GM19438 (cell line): Measurements from ENCODE around the gene MYPOP.

Experiments
- ATAC-seq: cut with Tn5 transposase; IDR thresholded peaks from one replicate; pipeline ENCODE4 v1.9.1; 2021; ENCODE audit warnings: low read depth; ENCODE audit not compliant: unreplicated experiment

Gene MYPOP

GRCh38 chr19:45865269-45865948 lies 37.0 kb downstream of the MYPOP start:
- no peak for ATAC-seq

- ATAC-seq, result no peak
Measured at GRCh38 chr19:45864629-45865082, 37.8 kb downstream of the MYPOP start.

- no peak for ATAC-seq
Measured at GRCh38 chr19:45863840-45864628, 38.4 kb downstream of the MYPOP start, which contains the start of gene FOXA3. FOXA3 (plus strand) TSS chr19:45864326; CDS start chr19:45864457, 131 bp downstream.

GRCh38 chr19:45863335-45863839 lies 39.0 kb downstream of the MYPOP start:
- no peak for ATAC-seq

GRCh38 chr19:45862564-45863334 lies 39.7 kb downstream of the MYPOP start, which contains the start of gene SYMPK:
SYMPK (minus strand) TSS chr19:45863147; CDS start chr19:45854495, 8,652 bp downstream.
- peak; percentile 81 for ATAC-seq

- ATAC-seq, result no peak
Measured at GRCh38 chr19:45862271-45862563, 40.2 kb downstream of the MYPOP start.

GRCh38 chr19:45860359-45861259 lies 41.8 kb downstream of the MYPOP start:
- no peak for ATAC-seq

GRCh38 chr19:45854167-45854778 lies 48.1 kb downstream of the MYPOP start:
- no peak for ATAC-seq

GRCh38 chr19:45852983-45853382 lies 49.4 kb downstream of the MYPOP start:
- no peak for ATAC-seq

GRCh38 chr19:45852145-45852750 lies 50.2 kb downstream of the MYPOP start:
- no peak for ATAC-seq

GRCh38 chr19:45848922-45849321 lies 53.5 kb downstream of the MYPOP start:
- ATAC-seq, result no peak

GRCh38 chr19:45847663-45848062 lies 54.8 kb downstream of the MYPOP start:
- no peak for ATAC-seq

GRCh38 chr19:45842198-45842597 lies 60.2 kb downstream of the MYPOP start:
- ATAC-seq, result no peak
